HG02798 (cell line): Measurements from ENCODE around the gene DGKG.

ENCODE experiments used
- ATAC-seq: cut with Tn5 transposase; IDR thresholded peaks from one replicate; pipeline ENCODE4 v1.9.1; 2021; ENCODE audit warnings: mild to moderate bottlenecking; ENCODE audit not compliant: unreplicated experiment, poor library complexity

Gene DGKG

GRCh38 chr3:186248850-186249249 is 113.2 kb downstream of the DGKG start:
- no peak for ATAC-seq

- no peak for ATAC-seq
Measured at GRCh38 chr3:186247821-186248814, 113.9 kb downstream of the DGKG start.

- no peak for ATAC-seq
Measured at GRCh38 chr3:186246941-186247340, 115.1 kb downstream of the DGKG start.

GRCh38 chr3:186244016-186244415 is 118.0 kb downstream of the DGKG start:
- no peak for ATAC-seq

GRCh38 chr3:186241910-186242821 is 119.9 kb downstream of the DGKG start:
- peak; percentile 85 for ATAC-seq

- no peak for ATAC-seq
Measured at GRCh38 chr3:186239321-186239720, 122.7 kb downstream of the DGKG start.

- no peak for ATAC-seq
Measured at GRCh38 chr3:186237915-186238314, 124.1 kb downstream of the DGKG start.

- ATAC-seq = no peak
Measured at GRCh38 chr3:186236357-186237020, 125.5 kb downstream of the DGKG start.

GRCh38 chr3:186235554-186235953 is 126.5 kb downstream of the DGKG start:
- peak; percentile 84 for ATAC-seq

GRCh38 chr3:186234152-186234551 is 127.9 kb downstream of the DGKG start:
- ATAC-seq = no peak

- no peak for ATAC-seq
Measured at GRCh38 chr3:186226482-186226881, 135.6 kb downstream of the DGKG start.

- peak; percentile 58 for ATAC-seq
Measured at GRCh38 chr3:186225603-186226002, 136.4 kb downstream of the DGKG start.

GRCh38 chr3:186224041-186224610 is 137.9 kb downstream of the DGKG start:
- no peak for ATAC-seq

- ATAC-seq = no peak
Measured at GRCh38 chr3:186223476-186223875, 138.6 kb downstream of the DGKG start.

- no peak for ATAC-seq
Measured at GRCh38 chr3:186221760-186222378, 140.2 kb downstream of the DGKG start.

GRCh38 chr3:186220911-186221645 is 141.0 kb downstream of the DGKG start:
- no peak for ATAC-seq

GRCh38 chr3:186220365-186220764 is 141.7 kb downstream of the DGKG start:
- no peak for ATAC-seq

- ATAC-seq = no peak
Measured at GRCh38 chr3:186219211-186219638, 142.8 kb downstream of the DGKG start.

- ATAC-seq = no peak
Measured at GRCh38 chr3:186218421-186218820, 143.6 kb downstream of the DGKG start.
